Measurements from ENCODE around the gene UGT1A3. TPM values are rescaled to one million over a fixed set of nuclear protein-coding genes. Genes with fewer than 3 reads are reported as not detected.

UGT1A3 gene
- polyA plus RNA-seq, result 0.16 TPM
- long read RNA-seq, donor 1, result 0 reads
- long read RNA-seq, donor 2, result 0 reads
- long read RNA-seq, donor 3, result 0 reads
- long read RNA-seq, donor 4, result 0 reads
- long read RNA-seq, donor 5, result 0 reads
- long read RNA-seq, donor 6, result 0 reads
- long read RNA-seq, donor 7, result 0 reads
- long read RNA-seq, donor 8, result 0 reads
- long read RNA-seq, donor 9, result 0 reads
- long read RNA-seq, donor 10, result 0 reads
- long read RNA-seq, donor 11, result 0 reads

- no peaks in the 10 kb centered on the region for H3K27me3 ChIP-seq (ENCODE audit: control insufficient read depth, insufficient read depth, low read length)
- H3K4me1 ChIP-seq (ENCODE audit: control insufficient read depth, insufficient read depth, low read length), result no peaks in the 10 kb centered on the region
- peak in 1 of 2 donors; percentile 50 for DNase-seq
- WGBS (ENCODE audit: insufficient coverage, low lambda C conversion rate), result 37% methylated on average over 2 of the region's 8 CpGs
- H3K27ac ChIP-seq (ENCODE audit: low read length), result no peak within 1 kb of the TSS
- no peak within 1 kb of the TSS for H3K4me3 ChIP-seq (ENCODE audit: low read length)
- H3K9me3 ChIP-seq (ENCODE audit: control insufficient read depth, low read depth, low read length), result peaks cover 6% of the 10 kb centered on the region
- H3K36me3 ChIP-seq (ENCODE audit: control insufficient read depth, insufficient read depth, low read length), result no peaks in the 10 kb centered on the region
Observed at GRCh38 chr2:233728723-233729301, at the start of gene UGT1A3. UGT1A3 (plus strand) TSS chr2:233729042; CDS start chr2:233729127, 85 bp downstream.

- no peaks in the 10 kb centered on the region for H3K9me3 ChIP-seq (ENCODE audit: control insufficient read depth, low read depth, low read length)
- WGBS (ENCODE audit: insufficient coverage, low lambda C conversion rate), result 67% methylated on average over 1 of the region's 4 CpGs
- no peak for DNase-seq
- H3K36me3 ChIP-seq (ENCODE audit: control insufficient read depth, insufficient read depth, low read length), result no peaks in the 10 kb centered on the region
- no peaks in the 10 kb centered on the region for H3K4me1 ChIP-seq (ENCODE audit: control insufficient read depth, insufficient read depth, low read length)
- H3K27me3 ChIP-seq (ENCODE audit: control insufficient read depth, insufficient read depth, low read length), result no peaks in the 10 kb centered on the region
- no peak overlapping the region for H3K4me3 ChIP-seq (ENCODE audit: low read length)
- H3K27ac ChIP-seq (ENCODE audit: low read length), result no peak overlapping the region
Observed at GRCh38 chr2:233679196-233679595, 49.6 kb upstream of the UGT1A3 start.

DNA sequence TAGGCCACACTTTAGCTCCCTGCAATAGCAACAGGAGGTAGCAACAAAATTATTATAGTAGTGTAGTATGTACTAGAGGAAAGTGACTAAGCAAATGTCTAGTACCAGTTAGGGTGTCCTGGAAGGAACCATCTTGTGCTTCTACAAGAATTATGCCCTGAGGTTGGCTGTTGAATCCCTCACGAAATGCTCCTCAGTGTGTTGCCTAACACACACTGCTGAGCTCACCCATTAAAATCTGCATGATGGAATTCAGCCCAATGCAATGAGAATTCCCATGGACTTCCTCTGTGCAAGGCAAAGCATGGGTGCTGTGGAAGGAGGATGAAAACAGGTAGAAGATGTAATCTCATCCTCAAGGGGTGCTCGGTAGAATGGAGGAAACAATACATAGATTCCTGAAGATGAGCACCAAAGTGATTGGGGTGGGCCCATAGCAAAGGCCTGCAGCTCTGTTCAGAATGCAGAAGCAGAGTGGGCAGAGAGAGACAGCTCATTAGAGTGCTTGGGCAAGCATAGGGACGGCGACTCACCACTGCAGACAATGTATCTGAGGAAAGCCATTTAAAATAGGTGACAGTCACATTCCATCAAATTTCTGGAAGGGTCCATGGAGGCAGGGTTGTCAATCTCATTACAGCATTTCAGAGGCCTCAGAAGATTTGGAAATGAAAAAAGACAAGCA, 48.3 kb upstream of the UGT1A3 start:
- H3K9me3 ChIP-seq (ENCODE audit: control insufficient read depth, low read depth, low read length), result no peaks in the 10 kb centered on the region
- H3K4me1 ChIP-seq (ENCODE audit: control insufficient read depth, insufficient read depth, low read length), result no peaks in the 10 kb centered on the region
- no peaks in the 10 kb centered on the region for H3K36me3 ChIP-seq (ENCODE audit: control insufficient read depth, insufficient read depth, low read length)
- WGBS (ENCODE audit: insufficient coverage, low lambda C conversion rate), result no CpG with 5 or more reads among the region's 4 CpGs
- H3K4me3 ChIP-seq (ENCODE audit: low read length), result no peak overlapping the region
- DNase-seq, result no peak
- no peak overlapping the region for H3K27ac ChIP-seq (ENCODE audit: low read length)
- no peaks in the 10 kb centered on the region for H3K27me3 ChIP-seq (ENCODE audit: control insufficient read depth, insufficient read depth, low read length)

DNA sequence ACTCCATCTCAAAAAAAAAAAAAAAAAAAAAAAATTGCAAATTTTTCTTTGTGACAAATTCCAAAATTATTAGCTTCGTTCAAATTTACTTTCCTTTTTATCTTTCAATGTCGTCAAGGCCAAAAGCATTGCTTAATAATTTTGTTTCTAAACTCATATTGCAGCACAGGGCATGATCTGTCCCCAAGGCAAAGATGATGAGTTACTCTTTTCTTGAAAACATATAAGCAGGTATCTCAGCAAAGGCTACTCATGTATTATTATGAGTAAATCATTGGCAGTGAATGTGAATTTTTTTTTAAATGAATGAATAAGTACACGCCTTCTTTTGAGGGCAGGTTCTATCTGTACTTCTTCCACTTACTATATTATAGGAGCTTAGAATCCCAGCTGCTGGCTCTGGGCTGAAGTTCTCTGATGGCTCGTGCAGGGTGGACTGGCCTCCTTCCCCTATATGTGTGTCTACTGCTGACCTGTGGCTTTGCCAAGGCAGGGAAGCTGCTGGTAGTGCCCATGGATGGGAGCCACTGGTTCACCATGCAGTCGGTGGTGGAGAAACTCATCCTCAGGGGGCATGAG, 47.2 kb upstream of the UGT1A3 start, which contains the start of gene UGT1A7:
TSS of gene UGT1A7 (plus strand) at position 381 of the 579 bp plus-strand sequence. CDS start at position 418, 37 bp downstream.
- no peak for DNase-seq
- Histone ChIP-seq H3K36me3 (ENCODE audit: control insufficient read depth, insufficient read depth, low read length) (no peaks in the 10 kb centered on the region), H3K4me3 (ENCODE audit: low read length) (no peak within 1 kb of the TSS), H3K27me3 (ENCODE audit: control insufficient read depth, insufficient read depth, low read length) (no peaks in the 10 kb centered on the region), H3K4me1 (ENCODE audit: control insufficient read depth, insufficient read depth, low read length) (no peaks in the 10 kb centered on the region), H3K27ac (ENCODE audit: low read length) (no peak within 1 kb of the TSS), H3K9me3 (ENCODE audit: control insufficient read depth, low read depth, low read length) (no peaks in the 10 kb centered on the region)
- 44% methylated on average over 2 of the region's 5 CpGs for WGBS (ENCODE audit: insufficient coverage, low lambda C conversion rate)

DNA sequence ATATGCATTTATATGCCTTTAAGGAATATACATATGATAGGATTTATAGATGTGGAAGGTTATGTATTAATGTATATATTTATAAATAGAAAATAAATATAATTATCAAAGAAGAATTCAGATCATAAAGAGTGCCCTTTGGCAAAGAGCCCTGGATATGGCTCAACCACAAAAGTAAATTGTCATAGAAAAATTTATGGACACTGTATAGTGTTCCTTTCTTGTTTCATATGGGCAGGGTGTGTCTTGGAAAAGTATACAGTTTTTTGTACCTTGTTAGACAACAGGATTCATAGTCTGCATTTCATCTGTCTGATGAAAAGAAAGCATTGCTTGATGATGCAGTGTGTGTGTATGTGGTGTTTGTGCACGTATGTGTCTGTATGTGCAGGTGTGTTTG, 44.2 kb upstream of the UGT1A3 start:
- Histone ChIP-seq H3K4me3 (ENCODE audit: low read length) (no peak overlapping the region), H3K27me3 (ENCODE audit: control insufficient read depth, insufficient read depth, low read length) (no peaks in the 10 kb centered on the region), H3K27ac (ENCODE audit: low read length) (no peak overlapping the region), H3K36me3 (ENCODE audit: control insufficient read depth, insufficient read depth, low read length) (no peaks in the 10 kb centered on the region), H3K4me1 (ENCODE audit: control insufficient read depth, insufficient read depth, low read length) (no peaks in the 10 kb centered on the region), H3K9me3 (ENCODE audit: control insufficient read depth, low read depth, low read length) (no peaks in the 10 kb centered on the region)
- DNase-seq, result no peak
- no CpG with 5 or more reads among the region's 1 CpG for WGBS (ENCODE audit: insufficient coverage, low lambda C conversion rate)

DNA sequence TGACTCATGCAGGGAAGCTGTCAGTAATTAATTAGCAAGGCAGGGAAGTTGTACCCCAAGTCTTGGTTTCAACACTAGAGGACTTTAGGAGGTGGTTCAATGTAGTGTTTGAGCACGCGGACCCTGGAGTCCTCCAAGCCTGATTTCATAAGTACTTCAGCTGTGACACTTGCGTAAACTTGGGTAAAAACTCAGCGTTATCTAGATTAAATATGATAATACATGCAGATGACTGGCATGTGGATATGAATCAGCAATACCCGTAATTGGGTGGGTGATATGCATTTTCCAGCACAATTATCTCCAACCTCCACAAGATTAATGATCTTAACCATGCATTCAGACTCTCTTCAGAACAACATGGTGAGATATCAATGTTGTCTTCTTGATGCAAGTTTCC, 41.9 kb upstream of the UGT1A3 start:
- WGBS (ENCODE audit: insufficient coverage, low lambda C conversion rate), result no CpG with 5 or more reads among the region's 5 CpGs
- H3K4me1 ChIP-seq (ENCODE audit: control insufficient read depth, insufficient read depth, low read length), result no peaks in the 10 kb centered on the region
- no peaks in the 10 kb centered on the region for H3K9me3 ChIP-seq (ENCODE audit: control insufficient read depth, low read depth, low read length)
- no peak overlapping the region for H3K4me3 ChIP-seq (ENCODE audit: low read length)
- no peaks in the 10 kb centered on the region for H3K36me3 ChIP-seq (ENCODE audit: control insufficient read depth, insufficient read depth, low read length)
- no peak for DNase-seq
- H3K27ac ChIP-seq (ENCODE audit: low read length), result no peak overlapping the region
- H3K27me3 ChIP-seq (ENCODE audit: control insufficient read depth, insufficient read depth, low read length), result no peaks in the 10 kb centered on the region

- Histone ChIP-seq H3K27ac (ENCODE audit: low read length) (no peak overlapping the region), H3K9me3 (ENCODE audit: control insufficient read depth, low read depth, low read length) (no peaks in the 10 kb centered on the region), H3K4me1 (ENCODE audit: control insufficient read depth, insufficient read depth, low read length) (no peaks in the 10 kb centered on the region), H3K4me3 (ENCODE audit: low read length) (no peak overlapping the region), H3K27me3 (ENCODE audit: control insufficient read depth, insufficient read depth, low read length) (no peaks in the 10 kb centered on the region), H3K36me3 (ENCODE audit: control insufficient read depth, insufficient read depth, low read length) (no peaks in the 10 kb centered on the region)
- no peak for DNase-seq
- 85% methylated on average over 4 of the region's 5 CpGs for WGBS (ENCODE audit: insufficient coverage, low lambda C conversion rate)
Observed at GRCh38 chr2:233688341-233688740, 40.5 kb upstream of the UGT1A3 start.

GRCh38 chr2:233689031-233689430, 39.8 kb upstream of the UGT1A3 start:
- no peaks in the 10 kb centered on the region for H3K27me3 ChIP-seq (ENCODE audit: control insufficient read depth, insufficient read depth, low read length)
- H3K9me3 ChIP-seq (ENCODE audit: control insufficient read depth, low read depth, low read length), result no peaks in the 10 kb centered on the region
- no peak overlapping the region for H3K27ac ChIP-seq (ENCODE audit: low read length)
- no peaks in the 10 kb centered on the region for H3K4me1 ChIP-seq (ENCODE audit: control insufficient read depth, insufficient read depth, low read length)
- no peak overlapping the region for H3K4me3 ChIP-seq (ENCODE audit: low read length)
- no peaks in the 10 kb centered on the region for H3K36me3 ChIP-seq (ENCODE audit: control insufficient read depth, insufficient read depth, low read length)
- no peak for DNase-seq

DNA sequence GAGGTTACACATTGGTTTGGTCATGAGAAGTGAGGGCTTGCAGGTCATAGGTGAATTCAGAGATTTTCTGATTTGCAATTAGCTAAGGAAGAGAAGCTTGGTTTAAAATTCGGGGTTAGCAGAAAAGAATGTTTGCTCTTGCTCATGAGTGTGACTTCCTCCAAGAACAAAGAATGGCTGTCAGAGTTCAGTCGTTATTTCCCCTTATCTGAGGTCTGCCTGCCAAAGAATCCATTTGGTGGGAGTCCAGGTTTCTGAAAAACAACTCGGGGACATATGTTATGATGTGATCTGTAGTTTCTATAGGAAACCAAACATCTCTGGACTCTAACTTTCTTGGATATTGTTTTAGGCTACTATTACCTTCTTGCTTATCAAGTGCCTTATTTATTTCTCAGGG, 39.3 kb upstream of the UGT1A3 start:
- no peaks in the 10 kb centered on the region for H3K9me3 ChIP-seq (ENCODE audit: control insufficient read depth, low read depth, low read length)
- WGBS (ENCODE audit: insufficient coverage, low lambda C conversion rate), result no CpG with 5 or more reads among the region's 3 CpGs
- H3K4me3 ChIP-seq (ENCODE audit: low read length), result no peak overlapping the region
- no peaks in the 10 kb centered on the region for H3K36me3 ChIP-seq (ENCODE audit: control insufficient read depth, insufficient read depth, low read length)
- no peaks in the 10 kb centered on the region for H3K4me1 ChIP-seq (ENCODE audit: control insufficient read depth, insufficient read depth, low read length)
- no peaks in the 10 kb centered on the region for H3K27me3 ChIP-seq (ENCODE audit: control insufficient read depth, insufficient read depth, low read length)
- no peak overlapping the region for H3K27ac ChIP-seq (ENCODE audit: low read length)
- DNase-seq, result no peak

- no peaks in the 10 kb centered on the region for H3K9me3 ChIP-seq (ENCODE audit: control insufficient read depth, low read depth, low read length)
- H3K36me3 ChIP-seq (ENCODE audit: control insufficient read depth, insufficient read depth, low read length), result no peaks in the 10 kb centered on the region
- H3K27ac ChIP-seq (ENCODE audit: low read length), result no peak overlapping the region
- no peak overlapping the region for H3K4me3 ChIP-seq (ENCODE audit: low read length)
- H3K27me3 ChIP-seq (ENCODE audit: control insufficient read depth, insufficient read depth, low read length), result no peaks in the 10 kb centered on the region
- WGBS (ENCODE audit: insufficient coverage, low lambda C conversion rate), result no CpG with 5 or more reads among the region's 4 CpGs
- DNase-seq, result no peak
- no peaks in the 10 kb centered on the region for H3K4me1 ChIP-seq (ENCODE audit: control insufficient read depth, insufficient read depth, low read length)
Observed at GRCh38 chr2:233690444-233690843, 38.4 kb upstream of the UGT1A3 start.

Measured in large intestine (tissue), 12 donors.